HG03196 (cell line): ENCODE measurements around the gene HTT.

Experiments
- ATAC-seq: cut with Tn5 transposase; IDR thresholded peaks from one replicate; pipeline ENCODE4 v1.9.1; 2021; ENCODE audit not compliant: unreplicated experiment

HTT gene

DNA sequence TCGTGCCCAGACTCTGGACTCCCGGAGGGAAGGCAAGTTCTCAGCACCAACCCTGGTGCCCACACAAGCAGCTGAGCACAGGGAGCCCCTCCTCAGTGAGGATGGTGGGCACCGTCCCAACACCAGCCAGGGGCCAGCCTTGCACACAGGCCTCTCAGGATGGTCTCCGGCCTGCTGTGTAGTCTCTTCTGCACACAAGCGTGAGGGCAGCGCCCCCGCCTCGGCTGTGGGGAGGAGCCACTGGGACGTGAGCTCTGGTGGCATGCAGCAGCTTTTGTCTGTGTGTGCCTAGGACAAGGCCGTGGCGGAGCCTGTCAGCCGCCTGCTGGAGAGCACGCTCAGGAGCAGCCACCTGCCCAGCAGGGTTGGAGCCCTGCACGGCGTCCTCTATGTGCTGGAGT is 158.4 kb downstream of the HTT start:
- no peak for ATAC-seq

DNA sequence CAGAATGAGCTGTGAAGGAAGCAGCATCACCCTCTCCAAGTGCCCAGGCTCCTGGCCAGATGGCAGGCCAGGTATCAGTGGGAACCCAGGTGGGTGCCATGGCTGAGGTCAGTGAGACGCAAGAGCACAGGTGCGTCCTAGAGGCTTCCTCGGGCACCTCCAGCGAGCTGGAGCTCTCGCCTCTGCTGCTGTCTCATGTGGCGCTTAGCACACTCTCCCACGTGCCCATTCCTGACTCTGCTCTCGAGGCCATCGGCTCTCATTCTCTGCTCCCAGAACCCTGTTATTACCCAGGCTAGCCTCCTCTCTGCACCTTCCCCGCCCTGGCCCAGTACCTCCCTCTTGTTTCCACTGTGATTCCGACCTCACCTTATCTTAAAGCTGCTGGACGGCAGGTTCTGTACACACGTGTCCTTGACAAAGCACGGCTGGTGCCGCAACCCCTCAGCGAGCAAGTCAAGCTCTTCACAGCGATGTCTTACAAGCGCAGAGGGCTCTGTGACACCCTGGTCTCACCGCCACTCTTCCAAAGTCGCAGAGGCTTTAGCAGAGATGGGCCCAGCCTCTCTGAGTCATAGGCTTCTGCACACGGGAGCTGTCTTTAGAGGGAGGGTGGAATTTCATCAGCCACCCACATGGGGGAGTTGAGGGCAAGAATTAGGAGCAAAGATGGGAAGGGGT is 159.1 kb downstream of the HTT start:
- no peak for ATAC-seq

DNA sequence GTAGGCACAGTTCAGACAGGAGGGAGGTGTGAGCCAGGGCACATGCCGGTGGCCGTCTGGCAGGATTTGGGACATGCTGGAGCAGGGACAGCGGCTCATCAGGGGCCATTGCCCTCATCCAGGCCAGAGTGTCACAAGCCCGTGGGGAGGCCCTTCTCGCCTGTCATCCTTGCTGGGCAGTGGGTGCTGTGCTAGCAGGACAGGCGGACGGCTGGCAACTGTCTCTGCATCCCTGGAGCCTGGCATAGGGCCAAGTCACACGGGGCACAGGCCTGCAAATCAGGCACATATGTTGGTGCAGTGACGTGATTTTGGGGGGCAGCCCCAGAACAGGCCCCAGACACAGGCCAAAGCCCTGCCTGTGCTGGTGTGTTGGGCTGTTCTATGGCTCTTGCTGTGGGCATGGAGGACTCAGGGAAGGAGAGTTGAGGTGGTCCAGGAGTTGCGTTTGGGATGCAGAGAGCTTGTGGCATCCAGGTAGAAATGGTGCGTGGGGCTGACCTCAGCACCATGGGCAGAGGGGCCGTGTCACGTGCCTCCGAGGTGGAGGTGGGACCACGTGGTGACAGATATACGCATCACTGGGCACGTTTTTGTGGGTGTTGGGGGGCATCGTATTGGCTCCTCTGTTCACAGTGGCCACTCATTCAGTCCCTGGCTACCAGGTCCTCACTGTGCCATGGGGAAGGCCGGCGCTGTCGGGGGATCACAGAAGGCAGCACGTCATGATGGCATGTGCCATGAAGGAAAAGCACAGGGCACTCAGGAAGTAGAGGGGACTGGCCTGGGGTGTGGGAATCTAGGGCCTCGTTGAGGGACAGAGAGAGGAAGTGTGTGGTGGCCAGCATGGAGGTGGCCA is 159.9 kb downstream of the HTT start:
- ATAC-seq, result no peak

DNA sequence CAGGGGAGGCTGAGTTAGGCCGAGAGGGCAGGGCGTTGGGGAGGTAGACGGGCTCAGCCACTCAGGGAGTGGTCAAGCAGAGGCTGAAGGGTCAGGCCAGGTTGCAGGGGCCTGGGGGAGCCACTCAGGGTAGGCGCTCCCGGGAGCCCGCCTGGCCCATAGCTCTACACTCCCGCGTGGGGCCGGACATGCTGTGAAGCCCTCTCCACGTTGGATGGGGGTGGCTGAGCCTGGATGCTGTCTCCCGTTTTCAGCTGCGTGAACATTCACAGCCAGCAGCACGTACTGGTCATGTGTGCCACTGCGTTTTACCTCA is 160.5 kb downstream of the HTT start:
- no peak for ATAC-seq

DNA sequence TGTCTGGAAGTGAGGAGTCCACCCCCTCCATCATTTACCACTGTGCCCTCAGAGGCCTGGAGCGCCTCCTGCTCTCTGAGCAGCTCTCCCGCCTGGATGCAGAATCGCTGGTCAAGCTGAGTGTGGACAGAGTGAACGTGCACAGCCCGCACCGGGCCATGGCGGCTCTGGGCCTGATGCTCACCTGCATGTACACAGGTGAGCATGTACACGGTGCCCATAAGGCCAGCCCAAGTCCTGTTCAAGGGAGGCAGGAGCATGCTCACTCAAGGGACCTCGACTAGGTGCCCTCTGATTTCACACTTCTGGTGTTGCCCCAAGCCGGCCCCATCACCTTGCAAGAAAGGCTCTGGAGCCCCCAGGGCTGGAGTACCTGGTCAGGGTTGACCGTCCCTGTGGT is 161.1 kb downstream of the HTT start:
- ATAC-seq, result no peak

DNA sequence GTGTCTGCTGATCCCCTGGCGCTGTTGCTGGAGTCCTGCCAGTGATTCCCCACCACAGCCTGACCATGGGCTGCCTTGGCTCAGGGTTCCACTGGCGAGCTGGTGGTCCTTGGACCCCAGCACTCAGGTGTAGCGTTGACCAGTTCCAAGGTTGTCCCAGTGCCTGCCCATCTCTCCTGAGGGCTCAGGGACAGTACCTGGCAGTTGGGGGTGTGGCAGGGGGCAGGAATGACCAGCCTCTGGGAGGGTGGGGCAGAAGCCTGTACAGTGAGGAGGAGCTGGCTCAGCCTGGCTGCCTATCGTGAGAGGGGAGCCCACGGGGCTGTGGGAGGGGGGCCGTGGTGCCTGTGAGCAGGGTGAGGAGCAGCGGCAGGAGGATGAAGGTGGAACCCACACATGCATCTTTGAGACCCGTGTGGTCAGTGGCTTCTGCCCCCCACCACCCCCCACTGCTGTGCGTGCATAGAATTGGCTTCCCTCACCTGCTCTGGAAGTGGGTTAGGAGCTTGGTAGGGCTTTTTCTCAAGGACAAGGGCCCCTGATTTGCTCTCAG is 161.9 kb downstream of the HTT start:
- ATAC-seq, result no peak

DNA sequence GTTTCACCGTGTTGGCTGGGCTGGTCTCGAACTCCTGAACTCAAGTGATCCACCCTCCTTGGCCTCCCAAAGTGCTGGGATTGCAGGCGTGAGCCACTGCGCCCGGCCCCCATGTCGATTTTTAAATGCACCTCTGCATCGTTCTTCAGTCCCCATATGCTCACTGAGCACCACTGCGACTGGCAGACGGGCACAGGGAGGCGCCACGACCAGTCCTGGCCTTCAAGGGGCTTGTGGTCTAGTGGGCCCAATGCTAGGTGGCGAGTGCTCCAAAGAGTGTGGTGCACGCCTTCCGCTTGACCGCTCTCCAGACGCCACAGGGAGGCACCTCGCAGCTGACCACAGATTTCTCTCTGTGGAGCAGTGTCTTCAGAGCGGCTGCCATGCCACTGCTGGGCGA is 162.8 kb downstream of the HTT start:
- ATAC-seq, result no peak

DNA sequence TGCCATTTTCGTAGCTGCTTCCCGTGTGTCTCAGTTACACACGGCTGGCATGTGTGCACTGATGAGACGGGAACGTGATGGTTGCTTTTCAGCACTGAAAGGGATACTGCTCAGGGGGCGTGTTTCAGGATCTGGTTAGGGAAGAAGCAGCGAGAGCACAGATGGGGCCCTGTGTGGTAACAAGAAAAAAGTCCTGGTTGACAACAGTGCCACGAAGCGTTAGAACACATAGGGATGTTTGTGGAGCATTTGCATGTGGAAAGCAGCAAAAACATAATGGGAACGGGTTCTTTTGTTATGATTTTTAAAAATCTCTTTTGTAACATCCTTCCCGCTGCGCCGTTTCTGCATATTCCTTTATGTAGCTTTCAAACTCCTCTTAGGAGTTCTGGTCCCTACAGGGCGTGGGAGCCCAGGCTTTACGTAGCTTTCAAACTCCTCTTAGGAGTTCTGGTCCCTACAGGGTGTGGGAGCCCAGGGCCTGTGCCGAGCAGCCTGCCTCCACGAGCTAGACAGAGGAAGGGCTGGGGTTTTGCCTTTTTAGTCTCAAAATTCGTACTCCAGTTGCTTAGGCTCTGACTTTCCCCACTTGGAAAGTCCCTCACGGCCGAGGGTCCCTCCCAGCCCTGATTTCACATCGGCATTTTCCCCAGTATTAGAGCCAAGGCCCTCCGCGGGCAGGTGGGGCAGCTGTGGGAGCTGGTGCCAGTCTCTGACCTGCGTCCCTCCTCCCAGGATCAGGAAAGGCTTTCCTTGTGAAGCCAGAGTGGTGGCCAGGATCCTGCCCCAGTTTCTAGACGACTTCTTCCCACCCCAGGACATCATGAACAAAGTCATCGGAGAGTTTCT is 163.5 kb downstream of the HTT start:
- ATAC-seq, result no peak

DNA sequence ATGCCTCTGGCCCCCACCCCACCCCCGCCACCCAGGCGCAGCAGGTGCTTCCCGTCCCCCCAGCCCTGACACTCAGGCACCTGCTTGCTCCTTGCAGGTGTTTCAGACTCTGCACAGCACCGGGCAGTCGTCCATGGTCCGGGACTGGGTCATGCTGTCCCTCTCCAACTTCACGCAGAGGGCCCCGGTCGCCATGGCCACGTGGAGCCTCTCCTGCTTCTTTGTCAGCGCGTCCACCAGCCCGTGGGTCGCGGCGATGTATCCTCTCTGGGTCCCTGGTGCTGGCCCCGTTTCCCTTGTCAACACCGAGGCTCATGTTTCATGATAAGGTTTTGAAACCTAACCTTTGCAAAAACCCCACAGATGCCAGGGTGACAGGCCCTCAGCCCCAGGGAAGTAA is 164.2 kb downstream of the HTT start:
- ATAC-seq, result no peak

DNA sequence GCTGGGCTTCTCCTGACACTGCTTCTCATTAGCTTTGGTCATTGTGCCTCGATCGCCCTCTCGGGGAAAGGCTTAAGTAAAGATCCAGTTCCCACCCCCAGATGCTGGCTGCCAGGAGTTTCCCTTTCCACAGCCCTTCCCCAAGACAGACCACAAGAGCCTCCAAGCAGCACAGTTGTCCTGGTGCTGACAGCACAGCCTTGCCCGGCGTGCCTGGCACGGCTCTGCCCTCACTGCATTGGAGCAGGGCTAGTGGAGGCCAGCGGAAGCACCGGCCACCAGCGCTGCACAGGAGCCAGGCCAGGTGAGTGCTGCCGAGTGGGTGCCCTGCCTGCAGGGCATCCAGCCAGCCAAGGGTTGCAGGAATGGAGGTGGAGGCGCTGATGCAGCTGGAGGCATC is 164.8 kb downstream of the HTT start:
- ATAC-seq, result no peak

DNA sequence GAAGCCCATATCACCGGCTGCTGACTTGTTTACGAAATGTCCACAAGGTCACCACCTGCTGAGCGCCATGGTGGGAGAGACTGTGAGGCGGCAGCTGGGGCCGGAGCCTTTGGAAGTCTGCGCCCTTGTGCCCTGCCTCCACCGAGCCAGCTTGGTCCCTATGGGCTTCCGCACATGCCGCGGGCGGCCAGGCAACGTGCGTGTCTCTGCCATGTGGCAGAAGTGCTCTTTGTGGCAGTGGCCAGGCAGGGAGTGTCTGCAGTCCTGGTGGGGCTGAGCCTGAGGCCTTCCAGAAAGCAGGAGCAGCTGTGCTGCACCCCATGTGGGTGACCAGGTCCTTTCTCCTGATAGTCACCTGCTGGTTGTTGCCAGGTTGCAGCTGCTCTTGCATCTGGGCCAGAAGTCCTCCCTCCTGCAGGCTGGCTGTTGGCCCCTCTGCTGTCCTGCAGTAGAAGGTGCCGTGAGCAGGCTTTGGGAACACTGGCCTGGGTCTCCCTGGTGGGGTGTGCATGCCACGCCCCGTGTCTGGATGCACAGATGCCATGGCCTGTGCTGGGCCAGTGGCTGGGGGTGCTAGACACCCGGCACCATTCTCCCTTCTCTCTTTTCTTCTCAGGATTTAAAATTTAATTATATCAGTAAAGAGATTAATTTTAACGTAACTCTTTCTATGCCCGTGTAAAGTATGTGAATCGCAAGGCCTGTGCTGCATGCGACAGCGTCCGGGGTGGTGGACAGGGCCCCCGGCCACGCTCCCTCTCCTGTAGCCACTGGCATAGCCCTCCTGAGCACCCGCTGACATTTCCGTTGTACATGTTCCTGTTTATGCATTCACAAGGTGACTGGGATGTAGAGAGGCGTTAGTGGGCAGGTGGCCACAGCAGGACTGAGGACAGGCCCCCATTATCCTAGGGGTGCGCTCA is 165.8 kb downstream of the HTT start:
- ATAC-seq, result no peak

DNA sequence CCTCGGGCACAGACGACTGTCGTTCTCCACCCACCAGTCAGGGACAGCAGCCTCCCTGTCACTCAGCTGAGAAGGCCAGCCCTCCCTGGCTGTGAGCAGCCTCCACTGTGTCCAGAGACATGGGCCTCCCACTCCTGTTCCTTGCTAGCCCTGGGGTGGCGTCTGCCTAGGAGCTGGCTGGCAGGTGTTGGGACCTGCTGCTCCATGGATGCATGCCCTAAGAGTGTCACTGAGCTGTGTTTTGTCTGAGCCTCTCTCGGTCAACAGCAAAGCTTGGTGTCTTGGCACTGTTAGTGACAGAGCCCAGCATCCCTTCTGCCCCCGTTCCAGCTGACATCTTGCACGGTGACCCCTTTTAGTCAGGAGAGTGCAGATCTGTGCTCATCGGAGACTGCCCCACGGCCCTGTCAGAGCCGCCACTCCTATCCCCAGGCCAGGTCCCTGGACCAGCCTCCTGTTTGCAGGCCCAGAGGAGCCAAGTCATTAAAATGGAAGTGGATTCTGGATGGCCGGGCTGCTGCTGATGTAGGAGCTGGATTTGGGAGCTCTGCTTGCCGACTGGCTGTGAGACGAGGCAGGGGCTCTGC is 166.5 kb downstream of the HTT start:
- ATAC-seq, result no peak

DNA sequence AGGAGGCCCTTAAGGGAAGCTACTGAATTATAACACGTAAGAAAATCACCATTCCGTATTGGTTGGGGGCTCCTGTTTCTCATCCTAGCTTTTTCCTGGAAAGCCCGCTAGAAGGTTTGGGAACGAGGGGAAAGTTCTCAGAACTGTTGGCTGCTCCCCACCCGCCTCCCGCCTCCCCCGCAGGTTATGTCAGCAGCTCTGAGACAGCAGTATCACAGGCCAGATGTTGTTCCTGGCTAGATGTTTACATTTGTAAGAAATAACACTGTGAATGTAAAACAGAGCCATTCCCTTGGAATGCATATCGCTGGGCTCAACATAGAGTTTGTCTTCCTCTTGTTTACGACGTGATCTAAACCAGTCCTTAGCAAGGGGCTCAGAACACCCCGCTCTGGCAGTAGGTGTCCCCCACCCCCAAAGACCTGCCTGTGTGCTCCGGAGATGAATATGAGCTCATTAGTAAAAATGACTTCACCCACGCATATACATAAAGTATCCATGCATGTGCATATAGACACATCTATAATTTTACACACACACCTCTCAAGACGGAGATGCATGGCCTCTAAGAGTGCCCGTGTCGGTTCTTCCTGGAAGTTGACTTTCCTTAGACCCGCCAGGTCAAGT is 167.5 kb downstream of the HTT start:
- no peak for ATAC-seq

DNA sequence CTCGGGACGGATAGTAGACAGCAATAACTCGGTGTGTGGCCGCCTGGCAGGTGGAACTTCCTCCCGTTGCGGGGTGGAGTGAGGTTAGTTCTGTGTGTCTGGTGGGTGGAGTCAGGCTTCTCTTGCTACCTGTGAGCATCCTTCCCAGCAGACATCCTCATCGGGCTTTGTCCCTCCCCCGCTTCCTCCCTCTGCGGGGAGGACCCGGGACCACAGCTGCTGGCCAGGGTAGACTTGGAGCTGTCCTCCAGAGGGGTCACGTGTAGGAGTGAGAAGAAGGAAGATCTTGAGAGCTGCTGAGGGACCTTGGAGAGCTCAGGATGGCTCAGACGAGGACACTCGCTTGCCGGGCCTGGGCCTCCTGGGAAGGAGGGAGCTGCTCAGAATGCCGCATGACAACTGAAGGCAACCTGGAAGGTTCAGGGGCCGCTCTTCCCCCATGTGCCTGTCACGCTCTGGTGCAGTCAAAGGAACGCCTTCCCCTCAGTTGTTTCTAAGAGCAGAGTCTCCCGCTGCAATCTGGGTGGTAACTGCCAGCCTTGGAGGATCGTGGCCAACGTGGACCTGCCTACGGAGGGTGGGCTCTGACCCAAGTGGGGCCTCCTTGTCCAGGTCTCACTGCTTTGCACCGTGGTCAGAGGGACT is 168.8 kb downstream of the HTT start:
- ATAC-seq, result no peak

DNA sequence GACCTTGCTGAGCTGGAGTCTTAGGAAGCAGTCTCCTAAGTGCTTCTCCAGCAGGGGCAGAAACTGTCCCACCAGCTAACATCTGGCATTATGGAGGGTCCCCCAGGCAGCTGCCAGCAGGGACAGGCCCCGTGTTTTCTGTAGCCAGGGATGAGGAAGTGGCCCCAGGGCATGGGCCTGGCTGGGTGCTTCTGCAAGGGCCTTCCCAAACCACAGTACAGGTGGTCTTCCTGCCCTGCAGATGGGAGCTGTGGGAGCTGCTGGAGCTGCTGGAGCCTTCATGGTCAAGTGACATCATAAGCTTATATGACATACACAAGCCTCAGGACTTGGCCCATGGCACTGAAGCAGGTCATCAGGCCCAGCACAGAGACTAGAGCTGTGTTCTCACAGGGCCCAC is 169.5 kb downstream of the HTT start:
- no peak for ATAC-seq

DNA sequence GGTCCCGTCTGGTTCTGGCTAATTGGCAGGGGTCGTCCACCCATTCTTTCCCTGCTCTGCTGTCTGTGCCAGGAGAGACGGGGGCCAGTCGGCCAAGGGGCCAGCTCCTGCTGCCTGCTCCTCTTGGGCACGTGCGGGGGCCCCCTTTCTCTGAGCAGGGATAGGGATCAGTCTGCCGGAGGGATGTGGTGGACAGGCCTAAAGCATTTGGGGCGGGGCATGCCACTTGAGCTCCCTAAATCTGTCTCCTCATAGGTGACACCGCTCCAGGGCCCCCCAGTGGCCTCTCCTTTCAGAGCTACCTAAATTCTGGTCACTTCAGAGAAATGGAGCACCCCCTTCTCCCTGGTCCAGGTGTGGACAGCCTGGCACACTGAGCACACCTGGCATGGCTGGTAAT is 170.3 kb downstream of the HTT start:
- ATAC-seq, result no peak

DNA sequence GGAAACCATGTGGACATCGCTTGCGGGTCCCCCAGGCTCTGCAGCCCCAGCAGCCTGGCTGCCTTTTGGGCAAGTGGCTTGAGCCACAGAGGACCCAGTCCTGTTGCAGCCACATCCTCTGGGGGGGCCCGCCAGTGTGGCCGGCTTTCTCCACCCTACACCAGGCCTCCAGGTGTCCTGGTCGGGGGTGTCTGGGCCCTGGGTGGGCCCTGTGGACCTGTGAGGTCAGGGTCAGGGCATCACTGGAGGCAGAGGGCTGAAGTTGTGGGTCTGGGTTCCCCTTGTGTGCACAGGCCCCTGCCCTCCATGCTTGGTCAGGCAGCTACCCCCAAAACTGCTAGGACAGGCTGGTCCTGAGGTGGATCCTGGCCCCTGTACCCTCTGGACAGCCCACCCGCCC is 171.2 kb downstream of the HTT start:
- no peak for ATAC-seq

DNA sequence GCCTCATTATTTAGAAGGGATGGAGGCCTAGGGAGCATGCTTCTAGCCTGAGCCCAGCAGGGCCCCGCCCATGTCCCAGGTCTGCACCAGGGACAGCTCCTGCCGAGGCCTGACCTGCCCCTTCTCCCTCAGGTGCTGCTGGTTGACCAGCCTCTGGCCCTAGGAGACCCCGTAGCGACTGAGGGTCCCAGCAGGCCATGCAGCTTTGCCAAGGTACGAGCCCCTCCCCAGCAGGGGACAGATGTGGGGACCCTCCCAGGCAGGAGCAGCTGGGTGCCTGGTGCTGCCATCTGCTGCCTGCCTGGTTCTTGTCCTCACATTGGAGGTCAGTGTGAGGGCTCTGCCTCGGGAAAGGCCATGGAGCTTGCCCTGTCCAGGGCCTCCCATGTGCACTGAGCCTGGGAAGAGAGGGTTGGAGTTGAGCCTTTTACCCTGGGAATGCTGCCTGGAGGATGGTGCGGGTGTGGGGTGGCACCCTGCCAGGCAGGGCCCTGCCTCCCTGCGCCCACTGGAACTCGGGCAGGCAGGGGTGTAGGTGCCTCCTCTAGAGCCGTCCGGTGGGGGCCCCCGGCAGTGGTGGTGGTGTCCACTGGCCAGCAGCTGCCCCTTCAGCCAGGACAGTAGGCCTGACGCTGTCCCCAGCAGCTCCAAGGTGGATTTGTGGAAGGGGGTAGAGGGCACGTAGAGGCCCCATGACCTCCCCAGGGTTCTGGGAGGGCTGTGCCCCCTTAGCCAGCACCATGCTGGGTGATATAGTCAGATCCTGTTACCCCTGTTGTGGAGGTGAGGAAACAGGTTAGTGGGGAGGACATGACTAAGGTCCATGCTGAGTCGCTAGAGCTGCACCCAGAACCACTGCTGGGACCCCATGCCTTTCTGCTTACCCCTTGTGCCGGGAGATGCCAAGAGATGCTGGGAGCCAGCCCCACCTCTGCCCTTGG is 172.2 kb downstream of the HTT start:
- ATAC-seq, result no peak
